WTC11 (cell line): ENCODE results near the gene SLC25A22. TPM values are rescaled to one million over a fixed set of nuclear protein-coding genes. Genes with fewer than 3 reads are reported as not detected.

ENCODE experiments used
- ATAC-seq: fragments of 200-7000 bp; cut with Tn5 transposase; 2 replicates; pipeline ENCODE4 v1.10.0; 2021; ENCODE audit warnings: mild to moderate bottlenecking, moderate library complexity
- CTCF ChIA-PET: fragments of 300-600 bp; sonication (Branson Sonifier 250); formaldehyde crosslinking; loops from one replicate; lab custom pipeline; 2021; ENCODE audit warnings: antibody characterized with exemption; lab: Charles Lee
- POLR2A ChIA-PET: fragments of 350-600 bp; sonication (Branson Sonifier 250); formaldehyde crosslinking; loops from one replicate; lab custom pipeline; 2021; ENCODE audit warnings: antibody characterized with exemption; lab: Charles Lee
- DNase-seq: peaks from one replicate; pipeline ENCODE4 v3.0.0; 2021; ENCODE audit warnings: low spot score
- H3K27ac Mint-ChIP-seq: 2 replicates; pipeline ENCODE4 v1.8.0; 2021; ENCODE audit warnings: mixed read lengths
- H3K27me3 Mint-ChIP-seq: 2 replicates; pipeline ENCODE4 v1.8.0; 2021; ENCODE audit warnings: low read depth, mild to moderate bottlenecking, moderate library complexity, mixed read lengths
- H3K36me3 Mint-ChIP-seq: 2 replicates; pipeline ENCODE4 v1.8.0; 2021; ENCODE audit warnings: mixed read lengths
- H3K4me1 Mint-ChIP-seq: 2 replicates; pipeline ENCODE4 v1.8.0; 2022; ENCODE audit warnings: mixed read lengths
- H3K4me3 Mint-ChIP-seq: 2 replicates; pipeline ENCODE4 v1.8.0; 2021; ENCODE audit warnings: mild to moderate bottlenecking, moderate library complexity, mixed read lengths
- H3K9me3 Mint-ChIP-seq: 2 replicates; pipeline ENCODE4 v1.8.0; 2021; ENCODE audit warnings: mixed read lengths
- AFF4 ChIP-seq: sonication (generic); formaldehyde crosslinking; IDR thresholded peaks from 2 replicates; pipeline ENCODE4 v1.8.1; 2023; ENCODE audit warnings: mild to moderate bottlenecking, missing genetic modification reagents, borderline replicate concordance
- ATF6 ChIP-seq: sonication (generic); formaldehyde crosslinking; IDR thresholded peaks from 2 replicates; pipeline ENCODE4 v1.8.1; 2023; ENCODE audit warnings: mild to moderate bottlenecking, missing genetic modification reagents
- CBFB ChIP-seq: sonication (generic); formaldehyde crosslinking; IDR thresholded peaks from 2 replicates; pipeline ENCODE4 v1.8.1; 2022; ENCODE audit warnings: mild to moderate bottlenecking, low read depth, missing genetic modification reagents
- CREB1 ChIP-seq: sonication (generic); formaldehyde crosslinking; IDR thresholded peaks from 2 replicates; pipeline ENCODE4 v1.8.0; 2023; ENCODE audit warnings: mild to moderate bottlenecking, missing genetic modification reagents
- EMX1 ChIP-seq: fragments of 250-450 bp; sonication (Bioruptor Pico); IDR thresholded peaks from 2 replicates; pipeline ENCODE4 v1.8.0; 2021; ENCODE audit warnings: mild to moderate bottlenecking
- FOXP4 ChIP-seq: sonication (generic); formaldehyde crosslinking; IDR thresholded peaks from 2 replicates; pipeline ENCODE4 v1.8.0; 2022; ENCODE audit warnings: mild to moderate bottlenecking, missing genetic modification reagents
- TEAD4 ChIP-seq: sonication (generic); formaldehyde crosslinking; IDR thresholded peaks from 2 replicates; pipeline ENCODE4 v1.8.0; 2022; ENCODE audit warnings: mild to moderate bottlenecking, missing genetic modification reagents
- ZNF138 ChIP-seq: sonication (generic); formaldehyde crosslinking; conservative IDR thresholded peaks from 2 replicates; pipeline ENCODE4 v1.8.1; 2022; ENCODE audit warnings: mild to moderate bottlenecking, moderate library complexity, missing genetic modification reagents
- ZNF263 ChIP-seq: sonication (generic); formaldehyde crosslinking; IDR thresholded peaks from 2 replicates; pipeline ENCODE4 v1.8.1; 2022; ENCODE audit warnings: low read depth, mild to moderate bottlenecking, moderate library complexity, missing genetic modification reagents
- ZNF396 ChIP-seq: fragments of 250-450 bp; sonication (Bioruptor Pico); IDR thresholded peaks from 2 replicates; pipeline ENCODE4 v1.8.0; 2021; ENCODE audit warnings: mild to moderate bottlenecking, moderate library complexity, borderline replicate concordance
- ZNF423 ChIP-seq: fragments of 250-450 bp; sonication (Bioruptor Pico); IDR thresholded peaks from 2 replicates; pipeline ENCODE4 v2.1.2; 2022; ENCODE audit warnings: mild to moderate bottlenecking, moderate library complexity
- total RNA-seq: library from RNA; stranded (reverse); gene quantifications from 3 replicates; pipeline ENCODE4 v1.2.3, GENCODE V29; 2021
- TF ChIP-seq, protein P1 (sequence below): sonication (generic); formaldehyde crosslinking; IDR thresholded peaks from 2 replicates; pipeline ENCODE4 v1.8.0; 2022; ENCODE audit warnings: mild to moderate bottlenecking, missing genetic modification reagents
- TF ChIP-seq, protein P2 (sequence below): sonication (generic); formaldehyde crosslinking; IDR thresholded peaks from 2 replicates; pipeline ENCODE4 v1.8.1; 2023; ENCODE audit warnings: mild to moderate bottlenecking, missing genetic modification reagents, moderate library complexity
- TF ChIP-seq, protein P3 (sequence below): sonication (generic); formaldehyde crosslinking; IDR thresholded peaks from 2 replicates; pipeline ENCODE4 v1.8.0; 2023; ENCODE audit warnings: mild to moderate bottlenecking, missing genetic modification reagents

The SLC25A22 gene
- total RNA-seq, 1 experiment from 2014 or later: 44.8 TPM

DNA sequence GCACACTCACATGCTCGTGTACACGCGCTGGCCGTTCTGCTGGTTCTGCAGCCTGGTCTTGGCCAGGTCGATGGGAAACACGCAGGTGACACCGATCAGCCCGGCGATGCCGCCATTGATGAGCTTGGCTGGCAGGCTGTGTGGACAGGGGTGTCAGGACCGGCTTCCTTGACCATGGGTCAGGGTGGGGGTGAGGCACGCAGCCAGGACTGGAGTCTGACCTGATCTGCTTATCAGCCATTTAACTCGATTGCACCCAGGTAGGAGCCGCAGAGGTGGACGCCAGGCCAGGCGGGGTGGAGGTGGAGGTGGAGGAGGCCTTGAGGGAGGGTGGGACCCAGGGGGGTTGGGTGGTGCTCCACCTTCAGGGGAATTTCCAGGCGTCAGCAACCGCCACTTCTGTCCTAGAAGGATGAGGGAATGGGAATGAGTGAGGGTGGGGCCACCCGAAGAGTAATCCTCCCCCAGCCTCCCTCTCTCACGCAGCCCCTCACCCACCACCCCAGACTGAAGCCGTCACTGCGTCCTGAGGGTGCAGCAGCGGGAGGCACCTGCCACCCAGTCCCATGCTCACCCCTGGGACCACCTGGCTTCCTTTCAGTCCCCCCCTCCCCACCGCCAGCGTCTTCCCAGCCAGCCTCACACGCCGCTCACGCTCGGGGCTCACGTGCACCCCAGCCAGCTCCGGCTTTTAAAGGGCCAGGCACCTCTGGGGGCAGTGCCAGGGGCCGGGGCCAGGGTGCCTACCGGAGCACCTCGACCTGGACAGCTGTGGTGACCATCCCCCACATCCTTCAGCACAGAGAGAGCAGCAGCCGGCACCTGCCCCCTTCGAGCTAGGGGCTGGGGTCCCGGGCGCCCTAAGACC, 3.1 kb downstream of the SLC25A22 start (continued):
- no peak for TF ChIP-seq ZNF396 (CRISPR knock-in tag)

GRCh38 chr11:794013-794765, 3.9 kb downstream of the SLC25A22 start:
- Mint-ChIP-seq H3K4me3 (no peak overlapping the region), H3K27me3 (no peaks in the 10 kb centered on the region), H3K9me3 (no peaks in the 10 kb centered on the region), H3K27ac (no peak overlapping the region), H3K36me3 (no peaks in the 10 kb centered on the region), H3K4me1 (peaks cover 20% of the 10 kb centered on the region)
- ChIA-PET POLR2A (interaction anchor here (1.6 kb wide), 1 partner anchor 11 kb away, joined by 5 read pairs; no protein-coding TSS in a partner anchor), CTCF (no interaction called here)
- ATAC-seq: no peak
- DNase-seq: no peak
- TF ChIP-seq TEAD4 (no peak), AFF4 (no peak), ZNF138 (no peak), ATF6 (CRISPR knock-in tag) (no peak), ZNF423 (CRISPR knock-in tag) (no peak), EMX1 (CRISPR knock-in tag) (no peak), ZNF263 (CRISPR knock-in tag) (no peak), CBFB (CRISPR knock-in tag) (no peak), FOXP4 (no peak), CREB1 (CRISPR knock-in tag) (no peak)
- TF ChIP-seq, protein P1, sequence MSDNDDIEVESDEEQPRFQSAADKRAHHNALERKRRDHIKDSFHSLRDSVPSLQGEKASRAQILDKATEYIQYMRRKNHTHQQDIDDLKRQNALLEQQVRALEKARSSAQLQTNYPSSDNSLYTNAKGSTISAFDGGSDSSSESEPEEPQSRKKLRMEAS: no peak
- TF ChIP-seq, protein P2, sequence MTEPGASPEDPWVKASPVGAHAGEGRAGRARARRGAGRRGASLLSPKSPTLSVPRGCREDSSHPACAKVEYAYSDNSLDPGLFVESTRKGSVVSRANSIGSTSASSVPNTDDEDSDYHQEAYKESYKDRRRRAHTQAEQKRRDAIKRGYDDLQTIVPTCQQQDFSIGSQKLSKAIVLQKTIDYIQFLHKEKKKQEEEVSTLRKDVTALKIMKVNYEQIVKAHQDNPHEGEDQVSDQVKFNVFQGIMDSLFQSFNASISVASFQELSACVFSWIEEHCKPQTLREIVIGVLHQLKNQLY (CRISPR knock-in tag): no peak
- TF ChIP-seq, protein P3, sequence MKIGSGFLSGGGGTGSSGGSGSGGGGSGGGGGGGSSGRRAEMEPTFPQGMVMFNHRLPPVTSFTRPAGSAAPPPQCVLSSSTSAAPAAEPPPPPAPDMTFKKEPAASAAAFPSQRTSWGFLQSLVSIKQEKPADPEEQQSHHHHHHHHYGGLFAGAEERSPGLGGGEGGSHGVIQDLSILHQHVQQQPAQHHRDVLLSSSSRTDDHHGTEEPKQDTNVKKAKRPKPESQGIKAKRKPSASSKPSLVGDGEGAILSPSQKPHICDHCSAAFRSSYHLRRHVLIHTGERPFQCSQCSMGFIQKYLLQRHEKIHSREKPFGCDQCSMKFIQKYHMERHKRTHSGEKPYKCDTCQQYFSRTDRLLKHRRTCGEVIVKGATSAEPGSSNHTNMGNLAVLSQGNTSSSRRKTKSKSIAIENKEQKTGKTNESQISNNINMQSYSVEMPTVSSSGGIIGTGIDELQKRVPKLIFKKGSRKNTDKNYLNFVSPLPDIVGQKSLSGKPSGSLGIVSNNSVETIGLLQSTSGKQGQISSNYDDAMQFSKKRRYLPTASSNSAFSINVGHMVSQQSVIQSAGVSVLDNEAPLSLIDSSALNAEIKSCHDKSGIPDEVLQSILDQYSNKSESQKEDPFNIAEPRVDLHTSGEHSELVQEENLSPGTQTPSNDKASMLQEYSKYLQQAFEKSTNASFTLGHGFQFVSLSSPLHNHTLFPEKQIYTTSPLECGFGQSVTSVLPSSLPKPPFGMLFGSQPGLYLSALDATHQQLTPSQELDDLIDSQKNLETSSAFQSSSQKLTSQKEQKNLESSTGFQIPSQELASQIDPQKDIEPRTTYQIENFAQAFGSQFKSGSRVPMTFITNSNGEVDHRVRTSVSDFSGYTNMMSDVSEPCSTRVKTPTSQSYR: no peak
